ENCODE measurements around the gene EGFL7.

DNA sequence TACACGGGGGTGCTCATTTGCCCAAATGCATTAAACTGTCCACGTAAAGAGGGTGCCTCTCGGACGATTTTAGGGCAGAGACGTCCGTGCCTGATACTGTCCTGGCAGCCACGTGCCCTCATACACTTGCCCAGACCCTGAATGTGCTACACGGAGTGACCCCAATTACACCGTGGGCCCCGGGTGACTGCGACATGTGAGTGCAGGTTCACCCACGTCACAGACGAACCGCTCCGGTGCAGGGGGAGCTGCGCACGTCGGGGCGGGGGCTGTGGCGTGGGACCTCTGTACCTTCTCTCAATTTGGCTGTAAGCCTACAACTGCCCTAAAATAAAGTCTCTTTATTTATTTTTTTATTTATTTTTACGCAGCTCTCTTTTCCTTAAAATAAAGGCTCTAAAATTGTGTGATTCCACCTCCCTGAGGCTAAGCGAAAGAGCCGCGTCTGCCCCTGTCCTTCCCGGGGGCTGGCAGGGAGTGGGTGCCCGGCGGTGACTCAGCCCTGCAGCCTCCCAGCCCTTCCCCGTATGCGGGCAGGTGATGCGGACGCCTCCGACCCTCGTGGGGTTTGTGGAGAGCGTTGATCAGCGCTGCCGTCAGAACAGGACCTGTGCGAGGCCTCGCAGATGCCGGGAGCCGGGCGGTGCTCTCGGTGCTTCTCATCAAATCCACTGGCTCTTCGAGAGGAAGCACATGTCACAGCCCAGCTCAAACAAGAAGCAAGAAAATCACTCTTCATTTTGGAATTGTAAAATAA lies 9.2 kb upstream of the EGFL7 start:
- TF ChIP-seq CTCF (IDR thresholded peaks at IDR 0.05) (no peak), NFIC (IDR thresholded peaks at IDR 0.05; ENCODE audit: borderline replicate concordance) (no peak), MXI1 (IDR thresholded peaks at IDR 0.05; ENCODE audit: low read depth, low read length) (no peak), EP300 (IDR thresholded peaks at IDR 0.05; ENCODE audit: borderline replicate concordance in 1 of 2, low read depth in 1 of 2, low read length in 1 of 2) (no peak), GABPA (IDR thresholded peaks at IDR 0.05; ENCODE audit: low read depth) (no peak), REST (IDR thresholded peaks at IDR 0.05; ENCODE audit: low read depth, low read length) (no peak)
- TF ChIP-seq, protein P1, sequence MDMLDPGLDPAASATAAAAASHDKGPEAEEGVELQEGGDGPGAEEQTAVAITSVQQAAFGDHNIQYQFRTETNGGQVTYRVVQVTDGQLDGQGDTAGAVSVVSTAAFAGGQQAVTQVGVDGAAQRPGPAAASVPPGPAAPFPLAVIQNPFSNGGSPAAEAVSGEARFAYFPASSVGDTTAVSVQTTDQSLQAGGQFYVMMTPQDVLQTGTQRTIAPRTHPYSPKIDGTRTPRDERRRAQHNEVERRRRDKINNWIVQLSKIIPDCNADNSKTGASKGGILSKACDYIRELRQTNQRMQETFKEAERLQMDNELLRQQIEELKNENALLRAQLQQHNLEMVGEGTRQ (IDR thresholded peaks at IDR 0.05; ENCODE audit: borderline replicate concordance, low read depth, low read length): no peak

Measured in SK-N-SH (cell line).